Activated naive CD8-positive, alpha-beta T cell treated with anti-CD3 and anti-CD28 coated beads, Interleukin-2, amount 50 U/mL, for 24 hours (primary cell): ENCODE data around the gene NPS.

ENCODE experiments used
- ATAC-seq: fragments of 150-1000 bp; cut with Tn5 transposase; one replicate; pipeline ENCODE4 v1.10.0; 2021
- DNase-seq: peaks from one replicate; pipeline ENCODE4 v3.0.0; 2021
- H3K27ac Mint-ChIP-seq: one replicate; pipeline ENCODE4 v1.8.0; 2021; ENCODE audit warnings: mild to moderate bottlenecking, mixed read lengths
- H3K27me3 Mint-ChIP-seq: one replicate; pipeline ENCODE4 v1.8.0; 2021; ENCODE audit warnings: mixed read lengths
- H3K36me3 Mint-ChIP-seq: one replicate; pipeline ENCODE4 v1.8.0; 2021; ENCODE audit warnings: low read depth, mixed read lengths
- H3K4me1 Mint-ChIP-seq: one replicate; pipeline ENCODE4 v1.8.0; 2021; ENCODE audit warnings: mixed read lengths
- H3K4me3 Mint-ChIP-seq: one replicate; pipeline ENCODE4 v1.8.0; 2021; ENCODE audit warnings: mild to moderate bottlenecking, moderate library complexity, mixed read lengths
- H3K9me3 Mint-ChIP-seq: one replicate; pipeline ENCODE4 v1.8.0; 2021; ENCODE audit warnings: mixed read lengths

Gene NPS

DNA sequence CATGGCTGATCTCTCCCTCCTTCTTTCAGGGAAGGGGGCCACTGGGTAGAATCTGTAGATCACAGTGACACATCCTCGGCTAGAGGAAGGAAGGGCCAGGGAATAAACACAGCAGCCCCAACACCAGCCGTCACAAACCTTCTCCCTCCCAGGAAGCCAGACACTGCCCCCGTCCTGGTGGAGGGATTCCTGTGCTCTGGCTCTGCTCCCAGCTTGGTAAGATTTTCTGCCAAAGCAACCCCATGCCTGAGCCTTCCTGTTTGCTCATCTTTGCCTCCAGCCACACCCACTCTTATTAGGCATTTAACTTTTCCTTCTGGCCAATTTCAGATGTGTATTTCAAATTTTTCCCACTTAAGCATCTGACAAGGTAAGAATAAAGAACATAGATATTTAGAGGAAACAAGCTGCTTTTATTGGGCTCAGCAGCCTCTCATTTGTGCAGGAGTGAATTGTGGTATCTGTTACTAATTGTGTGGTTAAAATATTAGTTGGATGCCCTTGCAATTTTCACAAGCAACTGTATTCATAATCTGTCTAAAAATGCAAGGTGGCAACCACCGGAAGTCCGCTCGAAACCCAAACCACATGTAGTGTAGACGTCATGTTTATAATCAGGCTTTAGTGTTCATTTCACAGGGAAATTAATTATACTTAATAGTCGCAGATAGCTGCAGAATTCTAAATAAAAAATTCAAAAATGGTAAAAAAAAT is 13.2 kb upstream of the NPS start:
- Mint-ChIP-seq H3K9me3 (peaks cover 3% of the 10 kb centered on the region), H3K27me3 (peaks cover 3% of the 10 kb centered on the region), H3K36me3 (no peaks in the 10 kb centered on the region), H3K4me3 (no peak overlapping the region), H3K27ac (no peak overlapping the region), H3K4me1 (no peaks in the 10 kb centered on the region)
- DNase-seq (no peak), ATAC-seq (no peak)

DNA sequence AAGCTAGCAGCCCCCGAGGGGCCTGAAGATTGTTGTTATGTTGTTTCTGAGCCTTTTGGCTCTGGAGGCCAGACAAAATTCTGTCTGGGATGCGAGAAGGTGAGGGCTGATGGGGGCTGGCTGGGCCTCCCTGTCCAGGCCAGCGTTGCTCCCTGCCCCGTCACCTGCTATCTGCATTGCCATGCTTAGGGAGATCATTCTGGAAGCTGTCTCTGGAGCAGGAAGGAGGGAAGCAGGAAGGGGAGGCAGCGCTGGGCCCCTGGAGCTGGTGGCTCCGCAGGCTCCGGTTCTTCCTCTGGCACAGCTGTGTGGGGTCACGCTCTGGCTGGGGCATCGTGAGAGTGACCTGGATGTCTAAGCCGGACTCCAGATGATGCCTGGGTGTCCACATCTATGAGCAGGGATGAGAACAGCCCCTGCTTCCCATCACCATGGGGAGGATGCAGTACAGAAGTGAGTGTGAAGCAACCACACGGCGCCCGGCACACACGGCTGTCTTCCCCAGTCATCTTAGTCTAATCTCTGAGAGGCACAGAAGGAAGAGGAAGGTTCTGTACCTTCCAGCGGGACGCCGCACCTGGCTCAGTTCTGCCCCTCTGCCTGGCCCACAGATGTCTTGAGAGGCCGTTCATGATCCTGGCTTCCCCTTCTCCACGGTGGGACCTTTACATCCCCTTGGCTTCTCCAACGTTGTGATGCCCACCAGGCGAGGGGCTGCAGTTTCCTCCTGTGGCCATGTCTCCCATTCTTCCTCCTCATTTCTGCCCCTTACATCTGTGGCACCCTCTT is 11.9 kb upstream of the NPS start:
- ATAC-seq, result no peak
- no peak for DNase-seq
- Mint-ChIP-seq H3K27me3 (peaks cover 3% of the 10 kb centered on the region), H3K27ac (no peak overlapping the region), H3K36me3 (no peaks in the 10 kb centered on the region), H3K4me3 (no peak overlapping the region), H3K9me3 (peaks cover 3% of the 10 kb centered on the region), H3K4me1 (no peaks in the 10 kb centered on the region)

DNA sequence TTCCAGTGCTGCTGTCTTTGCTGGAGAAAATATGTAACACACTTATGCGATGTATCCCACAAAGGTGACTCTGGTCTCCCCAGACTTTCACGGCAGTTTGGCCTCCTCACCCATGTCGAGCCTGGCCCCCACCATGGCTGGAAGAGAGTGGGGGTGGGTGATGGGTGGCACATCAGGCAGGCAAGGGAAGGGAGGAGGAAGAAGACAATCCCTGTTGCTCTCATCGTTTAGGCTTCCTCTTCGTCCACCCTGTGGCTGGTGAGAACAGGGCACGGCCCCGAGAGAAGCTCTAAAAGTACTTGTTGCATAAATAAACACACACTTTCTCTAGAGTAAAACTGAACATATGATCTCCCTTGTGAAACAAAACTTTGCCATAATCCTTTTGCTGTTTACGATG is 11.2 kb upstream of the NPS start:
- H3K4me1 Mint-ChIP-seq, result no peaks in the 10 kb centered on the region
- H3K27ac Mint-ChIP-seq, result no peak overlapping the region
- H3K9me3 Mint-ChIP-seq, result peaks cover 3% of the 10 kb centered on the region
- peaks cover 3% of the 10 kb centered on the region for H3K27me3 Mint-ChIP-seq
- H3K4me3 Mint-ChIP-seq, result no peak overlapping the region
- H3K36me3 Mint-ChIP-seq, result no peaks in the 10 kb centered on the region
- no peak for DNase-seq
- ATAC-seq, result no peak

DNA sequence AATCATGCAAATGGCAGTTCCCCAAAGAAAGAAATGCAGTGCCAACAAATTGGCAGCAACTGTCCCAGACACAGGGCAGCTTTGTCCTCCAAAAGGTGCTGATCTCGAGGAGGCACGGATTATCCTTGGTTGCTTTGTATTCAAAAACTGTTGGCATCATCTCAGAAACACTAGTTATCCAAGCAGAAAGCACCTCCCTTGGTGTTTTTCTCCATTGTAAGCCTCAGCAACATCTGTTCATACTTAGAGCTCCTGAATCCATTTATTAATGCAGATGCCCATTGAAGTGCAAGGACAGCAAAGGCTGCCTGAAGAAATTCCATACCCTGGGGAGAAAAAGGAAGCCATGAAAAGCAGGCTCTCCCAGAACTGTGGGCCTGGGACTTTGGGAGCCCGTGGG is 1.1 kb upstream of the NPS start:
- Mint-ChIP-seq H3K4me1 (no peaks in the 10 kb centered on the region), H3K36me3 (no peaks in the 10 kb centered on the region), H3K27me3 (no peaks in the 10 kb centered on the region), H3K9me3 (peaks cover 15% of the 10 kb centered on the region), H3K27ac (no peak overlapping the region), H3K4me3 (no peak overlapping the region)
- ATAC-seq (no peak), DNase-seq (no peak)

DNA sequence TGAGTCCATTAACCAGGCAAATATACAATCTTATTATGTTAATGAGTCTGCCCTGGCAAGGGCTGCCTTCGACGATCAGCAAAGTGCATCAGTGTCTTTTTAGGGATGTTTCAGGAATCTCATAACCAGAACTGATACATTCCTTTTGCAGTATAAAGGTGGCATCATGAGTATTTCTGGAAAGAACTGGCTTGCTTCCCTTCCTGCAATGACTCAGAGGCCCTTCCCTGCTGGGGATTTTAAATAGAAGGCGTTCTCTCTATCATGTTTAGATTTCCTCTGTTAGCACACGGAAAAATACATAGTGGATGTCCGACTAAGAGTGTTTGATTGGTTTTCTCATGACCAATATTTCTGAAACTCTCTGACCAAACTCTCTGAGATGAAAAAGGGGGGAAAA is 1.8 kb downstream of the NPS start:
- H3K27ac Mint-ChIP-seq, result no peak overlapping the region
- H3K4me3 Mint-ChIP-seq, result no peak overlapping the region
- no peak for ATAC-seq
- H3K9me3 Mint-ChIP-seq, result peaks cover 10% of the 10 kb centered on the region
- H3K4me1 Mint-ChIP-seq, result no peaks in the 10 kb centered on the region
- H3K27me3 Mint-ChIP-seq, result no peaks in the 10 kb centered on the region
- no peak for DNase-seq
- no peaks in the 10 kb centered on the region for H3K36me3 Mint-ChIP-seq

DNA sequence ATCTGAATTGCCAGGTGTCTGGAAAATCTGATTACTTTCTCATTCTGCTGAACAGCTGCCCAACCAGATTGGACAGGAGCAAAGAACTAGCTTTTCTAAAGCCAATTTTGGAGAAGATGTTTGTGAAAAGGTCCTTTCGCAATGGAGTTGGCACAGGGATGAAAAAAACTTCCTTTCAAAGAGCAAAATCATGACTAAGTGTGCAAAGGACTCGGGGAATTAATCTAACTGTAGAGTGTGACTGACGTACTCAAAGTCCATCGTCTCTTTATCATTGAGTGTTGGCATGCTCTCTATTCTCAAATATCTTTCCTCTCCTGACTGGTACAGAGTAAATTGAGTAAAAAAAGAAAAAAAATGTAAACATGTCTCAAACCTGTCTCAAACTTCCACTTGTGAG is 3.3 kb downstream of the NPS start:
- H3K36me3 Mint-ChIP-seq, result no peaks in the 10 kb centered on the region
- no peaks in the 10 kb centered on the region for H3K4me1 Mint-ChIP-seq
- no peak overlapping the region for H3K27ac Mint-ChIP-seq
- H3K27me3 Mint-ChIP-seq, result no peaks in the 10 kb centered on the region
- no peaks in the 10 kb centered on the region for H3K9me3 Mint-ChIP-seq
- ATAC-seq (no peak), DNase-seq (no peak)
- no peak overlapping the region for H3K4me3 Mint-ChIP-seq

DNA sequence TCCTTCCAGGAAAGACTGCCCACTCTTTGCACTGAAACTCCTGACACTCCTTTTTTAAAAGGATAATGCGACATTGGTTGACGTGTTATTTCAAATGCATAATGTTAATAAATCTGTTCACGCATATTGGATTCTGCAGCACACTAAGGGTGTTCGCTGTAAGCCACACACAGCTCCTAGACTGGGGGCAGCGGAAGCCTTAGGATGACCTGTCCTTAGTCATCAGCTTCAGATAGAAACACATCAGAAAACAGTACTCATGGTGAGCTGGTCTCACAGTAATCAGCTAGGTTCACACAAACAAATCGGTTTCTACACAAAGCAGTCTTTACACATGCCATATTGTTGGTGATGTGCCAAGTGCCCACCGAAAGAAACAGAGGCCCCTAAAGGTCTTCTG is 4.3 kb downstream of the NPS start:
- H3K27ac Mint-ChIP-seq, result no peak overlapping the region
- H3K9me3 Mint-ChIP-seq, result no peaks in the 10 kb centered on the region
- H3K27me3 Mint-ChIP-seq, result no peaks in the 10 kb centered on the region
- no peak overlapping the region for H3K4me3 Mint-ChIP-seq
- DNase-seq, result no peak
- no peaks in the 10 kb centered on the region for H3K4me1 Mint-ChIP-seq
- no peak for ATAC-seq
- no peaks in the 10 kb centered on the region for H3K36me3 Mint-ChIP-seq

DNA sequence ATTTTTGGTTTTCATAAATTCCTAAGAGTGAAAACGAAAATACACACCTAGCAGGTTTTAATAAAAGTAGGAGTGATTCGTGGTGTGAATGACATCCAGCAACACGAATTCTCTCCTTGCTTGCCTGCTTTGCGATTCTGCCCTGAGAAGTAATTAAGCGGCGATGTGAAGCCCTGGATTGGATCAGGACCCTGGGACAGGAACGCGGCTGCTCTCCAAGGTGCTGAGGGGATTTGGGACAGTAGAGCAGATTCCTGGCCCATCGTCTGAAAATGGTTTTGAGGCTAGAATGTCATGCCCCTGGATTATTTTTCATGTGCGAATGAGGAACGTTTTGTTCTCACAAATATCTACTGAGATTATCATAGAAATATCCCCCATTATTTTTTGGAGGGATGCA is 7.8 kb downstream of the NPS start:
- no peak for ATAC-seq
- H3K27me3 Mint-ChIP-seq, result no peaks in the 10 kb centered on the region
- DNase-seq, result no peak
- H3K4me1 Mint-ChIP-seq, result no peaks in the 10 kb centered on the region
- peaks cover 4% of the 10 kb centered on the region for H3K9me3 Mint-ChIP-seq
- no peaks in the 10 kb centered on the region for H3K36me3 Mint-ChIP-seq
- no peak overlapping the region for H3K27ac Mint-ChIP-seq
- no peak overlapping the region for H3K4me3 Mint-ChIP-seq

DNA sequence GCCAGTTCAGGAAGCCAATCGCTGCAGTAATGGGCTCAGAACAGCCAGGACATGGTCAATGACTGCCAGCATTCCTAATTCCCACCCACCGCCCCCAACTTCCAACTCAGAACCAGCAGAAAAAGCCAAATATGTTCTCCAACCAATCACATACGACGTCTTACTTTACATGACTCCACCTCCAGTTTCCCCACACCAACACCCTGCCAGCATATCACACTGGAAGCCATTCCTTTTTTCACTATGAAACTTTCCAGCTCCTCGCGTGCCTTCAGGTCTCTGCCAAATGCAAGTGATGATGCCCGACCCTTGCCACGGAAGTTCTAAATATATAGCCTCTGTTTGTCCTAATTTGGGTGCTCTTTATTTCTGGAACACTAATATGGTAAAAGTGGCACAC is 12.5 kb downstream of the NPS start:
- no peaks in the 10 kb centered on the region for H3K4me1 Mint-ChIP-seq
- peaks cover 4% of the 10 kb centered on the region for H3K9me3 Mint-ChIP-seq
- H3K36me3 Mint-ChIP-seq, result no peaks in the 10 kb centered on the region
- no peak for ATAC-seq
- H3K27me3 Mint-ChIP-seq, result peaks cover 1% of the 10 kb centered on the region
- H3K4me3 Mint-ChIP-seq, result no peak overlapping the region
- no peak overlapping the region for H3K27ac Mint-ChIP-seq
- no peak for DNase-seq

DNA sequence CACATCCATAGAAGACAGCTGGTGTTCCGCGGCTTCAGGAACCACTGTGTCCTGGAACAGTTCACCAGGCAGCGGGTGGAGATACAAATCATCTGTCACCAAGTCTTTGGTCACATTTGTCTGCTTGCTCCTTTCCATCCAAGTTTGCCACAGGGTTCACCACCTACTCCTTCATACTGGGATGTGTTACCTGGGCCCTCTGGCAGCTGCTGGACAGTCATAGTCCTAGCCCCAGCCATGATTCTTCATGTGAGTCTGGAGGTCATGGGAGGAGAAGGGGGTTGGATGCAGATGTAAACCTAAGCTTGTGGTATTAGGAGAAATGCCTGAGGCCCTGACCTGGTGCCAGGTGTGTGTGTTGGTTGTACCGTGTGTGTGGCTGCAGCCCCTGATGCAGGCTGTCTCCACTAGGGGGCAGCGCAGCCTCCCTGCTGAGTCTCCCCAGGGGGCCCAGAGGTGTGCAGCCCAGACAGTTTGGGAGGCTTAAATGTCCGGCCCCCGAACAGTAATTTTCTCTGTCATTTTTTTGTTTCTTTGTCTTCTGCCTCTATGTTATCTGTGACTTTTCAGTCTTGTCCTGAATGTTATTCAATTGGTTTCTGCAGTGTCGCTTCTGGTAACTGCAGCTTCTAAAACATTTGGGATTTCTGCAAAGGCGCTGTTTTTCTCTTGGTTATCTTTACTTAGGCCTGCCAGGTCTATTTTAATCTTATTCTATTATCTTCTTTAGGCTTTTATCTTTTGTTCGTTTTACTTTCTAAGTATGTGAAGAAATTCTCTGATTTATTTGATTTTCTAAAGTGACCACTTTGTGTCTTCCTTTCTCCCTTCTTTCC is 14.8 kb downstream of the NPS start:
- Mint-ChIP-seq H3K36me3 (no peaks in the 10 kb centered on the region), H3K27me3 (peaks cover 7% of the 10 kb centered on the region), H3K4me3 (no peak overlapping the region), H3K27ac (no peak overlapping the region), H3K9me3 (peaks cover 4% of the 10 kb centered on the region), H3K4me1 (no peaks in the 10 kb centered on the region)
- ATAC-seq (no peak), DNase-seq (peak; percentile 46)

DNA sequence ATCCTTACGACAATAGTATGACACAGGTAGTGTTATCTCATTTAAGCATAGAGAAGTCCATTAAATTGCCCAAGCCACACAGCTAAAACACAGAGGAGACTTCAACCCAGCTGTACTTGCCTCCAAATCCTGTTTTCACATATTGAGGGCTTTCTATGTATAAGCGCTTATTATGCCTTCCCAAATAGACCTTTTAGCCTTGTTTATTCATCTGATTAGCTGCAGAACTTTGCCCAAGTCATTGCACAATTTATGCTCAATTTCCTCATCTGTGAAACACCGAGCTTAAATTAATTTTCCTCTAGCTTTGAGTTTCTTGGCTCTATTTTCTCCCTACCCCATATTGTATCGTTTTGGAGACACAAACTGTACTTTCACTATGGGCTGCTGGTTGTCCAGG is 15.5 kb downstream of the NPS start:
- H3K27ac Mint-ChIP-seq, result no peak overlapping the region
- H3K4me3 Mint-ChIP-seq, result no peak overlapping the region
- H3K36me3 Mint-ChIP-seq, result no peaks in the 10 kb centered on the region
- DNase-seq (no peak), ATAC-seq (no peak)
- H3K9me3 Mint-ChIP-seq, result peaks cover 4% of the 10 kb centered on the region
- no peaks in the 10 kb centered on the region for H3K4me1 Mint-ChIP-seq
- H3K27me3 Mint-ChIP-seq, result peaks cover 7% of the 10 kb centered on the region

DNA sequence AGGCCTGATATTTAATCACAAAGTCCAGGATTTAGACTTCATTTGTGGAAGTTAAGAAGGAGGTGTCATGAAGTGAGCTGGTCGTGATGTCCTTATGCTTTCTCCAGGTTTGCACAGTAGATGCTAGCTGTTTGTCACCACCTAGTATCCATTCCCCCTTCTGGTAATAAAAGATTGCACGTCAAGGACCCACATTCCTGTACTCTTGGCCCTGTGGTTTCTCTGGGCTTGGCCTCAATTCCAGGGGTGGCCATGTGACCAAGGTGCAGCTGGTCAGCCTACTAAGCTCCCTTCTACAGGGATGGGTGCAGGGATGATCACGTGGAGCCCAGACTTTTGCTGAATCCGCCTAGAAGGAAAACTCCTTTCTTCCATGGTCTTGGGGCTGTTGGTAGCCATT is 16.5 kb downstream of the NPS start:
- Mint-ChIP-seq H3K27me3 (peaks cover 7% of the 10 kb centered on the region), H3K27ac (no peak overlapping the region), H3K4me3 (no peak overlapping the region), H3K9me3 (no peaks in the 10 kb centered on the region), H3K4me1 (no peaks in the 10 kb centered on the region), H3K36me3 (no peaks in the 10 kb centered on the region)
- ATAC-seq, result no peak
- DNase-seq, result no peak

DNA sequence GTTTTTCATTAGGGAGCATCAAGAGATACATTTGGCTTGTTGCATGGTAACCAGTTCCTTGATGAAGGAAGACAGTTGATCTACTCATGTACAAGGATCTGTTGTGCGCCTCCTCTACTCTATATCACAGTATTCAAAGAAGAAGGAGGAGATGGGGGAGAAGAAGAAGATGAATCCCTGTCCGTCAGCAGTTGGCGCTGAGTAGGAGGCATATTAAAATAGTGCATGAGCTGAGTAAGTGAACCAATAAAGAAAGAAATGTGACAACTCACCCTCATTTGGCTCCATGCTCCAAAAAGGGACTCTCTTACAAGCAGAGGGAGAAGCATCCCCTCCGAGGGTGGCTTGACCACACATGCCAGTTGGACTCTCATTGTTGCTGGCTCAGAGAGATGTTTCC is 20.1 kb downstream of the NPS start:
- no peaks in the 10 kb centered on the region for H3K4me1 Mint-ChIP-seq
- peaks cover 7% of the 10 kb centered on the region for H3K27me3 Mint-ChIP-seq
- ATAC-seq (no peak), DNase-seq (no peak)
- peaks cover 11% of the 10 kb centered on the region for H3K9me3 Mint-ChIP-seq
- no peak overlapping the region for H3K4me3 Mint-ChIP-seq
- H3K27ac Mint-ChIP-seq, result no peak overlapping the region
- no peaks in the 10 kb centered on the region for H3K36me3 Mint-ChIP-seq

DNA sequence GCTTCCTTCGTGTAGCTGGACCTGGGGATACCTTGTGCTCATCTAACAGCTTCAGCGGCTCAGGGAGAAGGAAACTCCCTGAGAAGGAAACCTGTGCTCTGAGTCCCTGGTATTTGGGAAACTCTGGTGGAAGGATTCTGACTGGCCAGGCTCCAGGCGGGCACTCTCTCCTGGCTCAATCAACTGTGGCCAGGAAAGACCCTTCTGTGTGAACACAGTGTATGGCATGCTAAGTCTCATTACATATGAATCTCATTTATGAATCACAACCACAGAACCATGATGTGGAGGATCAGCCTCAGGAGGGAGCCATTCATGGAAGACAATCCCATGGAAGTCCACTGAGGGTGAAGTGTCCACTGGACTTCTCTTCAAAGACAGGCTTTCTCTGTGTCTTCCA is 20.9 kb downstream of the NPS start:
- H3K27me3 Mint-ChIP-seq, result peaks cover 6% of the 10 kb centered on the region

DNA sequence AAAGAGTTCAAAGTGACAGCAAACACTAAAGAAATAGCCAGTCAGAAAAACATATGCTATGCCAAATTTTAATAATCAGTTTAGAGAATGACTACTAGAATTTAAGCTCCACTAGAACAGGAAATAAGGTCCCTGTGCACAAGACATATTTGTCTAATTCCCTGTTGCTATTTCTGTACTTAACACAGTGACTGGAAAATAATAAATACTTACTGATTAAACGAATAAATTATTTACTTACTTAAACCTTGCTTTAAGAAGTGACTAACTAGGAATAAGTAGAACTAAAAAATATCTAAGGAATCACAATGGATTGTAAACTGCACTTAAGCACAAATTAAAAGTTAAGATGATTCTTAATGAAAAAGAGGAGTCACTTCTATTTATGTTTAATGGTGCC is 22.3 kb downstream of the NPS start:
- Mint-ChIP-seq H3K27ac (no peak overlapping the region), H3K4me1 (no peaks in the 10 kb centered on the region), H3K9me3 (peaks cover 11% of the 10 kb centered on the region), H3K4me3 (no peak overlapping the region), H3K36me3 (no peaks in the 10 kb centered on the region), H3K27me3 (peaks cover 6% of the 10 kb centered on the region)
- DNase-seq, result no peak
- no peak for ATAC-seq

More for the DNA sequence above, 20.9 kb downstream of the NPS start:
- ATAC-seq (no peak), DNase-seq (no peak)
- Mint-ChIP-seq H3K4me1 (no peaks in the 10 kb centered on the region), H3K27ac (no peak overlapping the region), H3K4me3 (no peak overlapping the region), H3K36me3 (no peaks in the 10 kb centered on the region), H3K9me3 (peaks cover 11% of the 10 kb centered on the region)
